ENCODE measurements around the gene PRKAR1A. TPM values are rescaled to one million over a fixed set of nuclear protein-coding genes. Genes with fewer than 3 reads are reported as not detected.

Gene PRKAR1A
- total RNA-seq, 2 donors from 2014 or later = 296 to 409 TPM

DNA sequence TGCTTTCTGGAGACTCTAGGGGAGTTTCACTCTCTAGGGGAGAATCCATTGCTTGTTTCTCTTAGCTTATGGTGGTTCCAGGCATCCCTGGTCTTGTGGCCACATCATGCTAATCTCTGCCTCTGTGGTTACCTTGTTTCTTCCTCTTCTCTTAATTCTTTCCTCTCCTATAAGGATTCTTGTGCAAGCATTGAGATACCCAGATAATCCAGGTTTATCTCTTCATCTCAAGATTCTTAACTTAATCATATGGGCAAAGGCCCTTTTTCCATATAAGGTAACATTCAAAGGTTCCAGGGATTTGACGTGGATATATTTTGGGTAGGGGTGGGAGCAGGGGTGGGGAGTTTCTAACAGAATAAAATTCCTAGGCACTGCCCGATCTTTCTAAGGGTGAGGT lies 56.4 kb downstream of the PRKAR1A start:
- no peaks in the 10 kb centered on the region for H3K36me3 ChIP-seq

DNA sequence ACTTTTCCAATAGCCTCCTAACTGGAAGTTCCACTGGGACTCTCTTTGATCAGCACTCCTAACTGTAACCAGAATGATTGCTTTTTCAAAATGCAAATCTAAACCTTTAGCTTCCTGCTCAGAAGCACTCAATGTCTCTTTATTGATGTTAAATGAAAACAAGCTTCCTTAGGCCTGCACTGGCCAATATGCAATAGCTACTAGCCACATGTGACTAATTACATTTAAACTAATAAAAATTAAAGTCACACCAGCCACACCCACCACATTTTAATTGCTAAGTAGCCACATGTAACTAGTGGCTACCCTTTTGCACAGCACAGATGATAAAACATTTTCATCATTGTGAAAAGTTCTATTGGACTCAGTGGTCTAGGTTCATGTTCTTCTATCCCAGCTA lies 57.1 kb downstream of the PRKAR1A start:
- H3K27ac ChIP-seq = no peak overlapping the region
- intact Hi-C loops (cut with DNase I) = no loop called here

More for the DNA sequence above, 56.4 kb downstream of the PRKAR1A start:
- Histone ChIP-seq H3K27ac (no peak overlapping the region), H3K4me3 (no peak overlapping the region), H3K9me3 (no peaks in the 10 kb centered on the region), H3K27me3 (replicated peaks; ENCODE audit: insufficient read depth) (no peaks in the 10 kb centered on the region), H3K4me1 (replicated peaks) (no peaks in the 10 kb centered on the region)
- intact Hi-C loops (cut with DNase I) = no loop called here
- no peak for DNase-seq (ENCODE audit: low spot score)
- TF ChIP-seq POLR2AphosphoS5 (IDR thresholded peaks at IDR 0.05) = no peak
- TF ChIP-seq, protein P1, sequence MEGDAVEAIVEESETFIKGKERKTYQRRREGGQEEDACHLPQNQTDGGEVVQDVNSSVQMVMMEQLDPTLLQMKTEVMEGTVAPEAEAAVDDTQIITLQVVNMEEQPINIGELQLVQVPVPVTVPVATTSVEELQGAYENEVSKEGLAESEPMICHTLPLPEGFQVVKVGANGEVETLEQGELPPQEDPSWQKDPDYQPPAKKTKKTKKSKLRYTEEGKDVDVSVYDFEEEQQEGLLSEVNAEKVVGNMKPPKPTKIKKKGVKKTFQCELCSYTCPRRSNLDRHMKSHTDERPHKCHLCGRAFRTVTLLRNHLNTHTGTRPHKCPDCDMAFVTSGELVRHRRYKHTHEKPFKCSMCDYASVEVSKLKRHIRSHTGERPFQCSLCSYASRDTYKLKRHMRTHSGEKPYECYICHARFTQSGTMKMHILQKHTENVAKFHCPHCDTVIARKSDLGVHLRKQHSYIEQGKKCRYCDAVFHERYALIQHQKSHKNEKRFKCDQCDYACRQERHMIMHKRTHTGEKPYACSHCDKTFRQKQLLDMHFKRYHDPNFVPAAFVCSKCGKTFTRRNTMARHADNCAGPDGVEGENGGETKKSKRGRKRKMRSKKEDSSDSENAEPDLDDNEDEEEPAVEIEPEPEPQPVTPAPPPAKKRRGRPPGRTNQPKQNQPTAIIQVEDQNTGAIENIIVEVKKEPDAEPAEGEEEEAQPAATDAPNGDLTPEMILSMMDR (IDR thresholded peaks at IDR 0.05) = no peak
- no peak for TF ChIP-seq POLR2A (IDR thresholded peaks at IDR 0.05)
- WGBS = 70% methylated on average over 2 of the region's 2 CpGs

DNA sequence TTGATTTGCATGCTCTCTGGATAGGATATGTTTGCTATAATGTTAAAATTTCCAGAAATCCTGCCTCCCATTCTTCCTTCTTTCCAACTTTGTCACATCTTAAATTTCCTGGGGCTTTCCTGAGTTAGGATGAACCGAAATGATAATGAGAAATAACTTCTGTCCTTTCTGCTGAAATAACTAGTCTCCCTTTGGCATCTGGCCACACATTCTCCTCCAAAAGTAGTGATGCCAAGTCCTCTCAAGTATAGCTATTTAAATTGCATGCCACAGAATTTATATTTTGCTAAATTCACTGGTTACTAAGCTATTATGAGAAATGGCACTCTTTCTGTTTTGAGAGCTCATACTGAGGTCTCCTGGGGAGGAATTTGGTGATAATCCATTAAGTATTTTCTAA lies 58.3 kb downstream of the PRKAR1A start:
- no peak for TF ChIP-seq POLR2AphosphoS5 (IDR thresholded peaks at IDR 0.05)
- TF ChIP-seq, protein P1 (IDR thresholded peaks at IDR 0.05) = no peak
- TF ChIP-seq POLR2A (IDR thresholded peaks at IDR 0.05) = no peak
- Histone ChIP-seq H3K9me3 (no peaks in the 10 kb centered on the region), H3K4me1 (replicated peaks) (no peaks in the 10 kb centered on the region), H3K4me3 (no peak overlapping the region), H3K27ac (no peak overlapping the region), H3K36me3 (no peaks in the 10 kb centered on the region), H3K27me3 (replicated peaks; ENCODE audit: insufficient read depth) (no peaks in the 10 kb centered on the region)
- intact Hi-C loops (cut with DNase I) = no loop called here
- 63% methylated on average over 1 of the region's 1 CpG for WGBS
- no peak for DNase-seq (ENCODE audit: low spot score)

More for the DNA sequence above, 57.1 kb downstream of the PRKAR1A start:
- Histone ChIP-seq H3K9me3 (no peaks in the 10 kb centered on the region), H3K36me3 (no peaks in the 10 kb centered on the region), H3K4me3 (no peak overlapping the region), H3K4me1 (replicated peaks) (no peaks in the 10 kb centered on the region), H3K27me3 (replicated peaks; ENCODE audit: insufficient read depth) (no peaks in the 10 kb centered on the region)
- TF ChIP-seq POLR2A (IDR thresholded peaks at IDR 0.05) (no peak), POLR2AphosphoS5 (IDR thresholded peaks at IDR 0.05) (no peak)
- TF ChIP-seq, protein P1 (IDR thresholded peaks at IDR 0.05) = no peak
- DNase-seq (ENCODE audit: low spot score) = no peak

DNA sequence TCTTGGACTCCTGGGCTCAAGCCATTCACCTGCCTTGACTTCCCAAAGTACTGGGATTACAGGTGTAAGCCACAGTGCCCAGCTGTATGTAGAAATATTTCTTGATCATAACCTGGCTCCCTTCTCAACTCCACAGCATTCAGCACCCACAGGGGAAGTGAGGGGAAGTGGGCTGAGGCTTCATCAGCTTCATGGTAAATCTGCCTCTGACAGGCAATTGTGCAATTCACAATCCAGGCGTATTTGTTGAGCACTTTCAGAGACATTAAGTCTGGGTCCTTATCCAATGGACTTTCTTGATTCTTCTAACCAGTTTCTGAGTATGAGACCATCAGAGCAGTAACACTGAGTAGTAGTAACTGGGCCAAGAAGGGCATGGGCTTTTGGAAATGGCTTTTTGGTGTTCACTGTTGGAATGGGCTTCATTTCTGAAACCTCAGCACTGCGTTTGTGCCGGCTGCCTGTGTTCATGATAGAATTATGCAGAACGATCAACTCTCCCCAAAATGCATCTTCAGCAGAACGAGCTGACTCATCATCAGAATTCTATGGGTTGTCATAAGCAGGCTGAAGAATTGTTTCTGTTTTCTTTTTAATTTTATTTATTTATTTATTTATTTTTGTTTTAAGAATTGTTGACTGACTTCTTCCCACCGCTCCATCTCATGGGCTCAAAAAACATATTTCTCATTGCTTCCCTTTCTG lies 60.1 kb downstream of the PRKAR1A start:
- TF ChIP-seq POLR2A (IDR thresholded peaks at IDR 0.05) (no peak), POLR2AphosphoS5 (IDR thresholded peaks at IDR 0.05) (no peak)
- TF ChIP-seq, protein P1 (IDR thresholded peaks at IDR 0.05) = no peak
- no peak overlapping the region for H3K4me3 ChIP-seq
- H3K9me3 ChIP-seq = no peaks in the 10 kb centered on the region
- intact Hi-C loops (cut with DNase I) = no loop called here
- no peak for DNase-seq (ENCODE audit: low spot score)
- no peaks in the 10 kb centered on the region for H3K27me3 ChIP-seq (replicated peaks; ENCODE audit: insufficient read depth)
- H3K4me1 ChIP-seq (replicated peaks) = no peaks in the 10 kb centered on the region
- H3K27ac ChIP-seq = no peak overlapping the region
- no peaks in the 10 kb centered on the region for H3K36me3 ChIP-seq
- 96% methylated on average over 6 of the region's 6 CpGs for WGBS

DNA sequence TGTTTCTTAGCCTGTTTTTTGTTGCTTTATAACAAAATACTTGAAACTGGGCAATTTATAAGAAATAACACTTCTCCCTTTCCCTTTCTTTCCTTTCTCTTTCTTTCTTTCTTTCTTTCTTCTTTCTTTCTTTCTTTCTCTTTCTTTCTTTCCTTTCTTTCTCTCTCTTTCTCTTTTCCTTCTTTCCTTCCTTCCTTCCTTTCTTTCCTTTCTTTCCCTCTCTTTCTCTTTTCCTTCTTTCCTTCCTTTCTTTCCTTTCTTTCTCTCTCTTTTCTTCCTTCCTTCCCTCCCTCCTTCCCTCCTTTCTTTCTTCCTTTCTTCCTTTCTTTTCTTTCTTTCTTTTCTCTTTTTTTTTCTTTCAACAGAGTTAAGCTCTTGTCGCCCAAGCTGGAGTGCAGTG lies 61.1 kb downstream of the PRKAR1A start:
- Histone ChIP-seq H3K36me3 (no peaks in the 10 kb centered on the region), H3K27me3 (replicated peaks; ENCODE audit: insufficient read depth) (no peaks in the 10 kb centered on the region), H3K27ac (no peak overlapping the region), H3K4me3 (no peak overlapping the region), H3K9me3 (no peaks in the 10 kb centered on the region), H3K4me1 (replicated peaks) (no peaks in the 10 kb centered on the region)
- TF ChIP-seq POLR2AphosphoS5 (IDR thresholded peaks at IDR 0.05) (no peak), POLR2A (IDR thresholded peaks at IDR 0.05) (no peak)
- TF ChIP-seq, protein P1 (IDR thresholded peaks at IDR 0.05) = no peak
- intact Hi-C loops (cut with DNase I) = no loop called here
- no peak for DNase-seq (ENCODE audit: low spot score)
- WGBS = 97% methylated on average over 1 of the region's 1 CpG

All from prostate gland (tissue), 2 donors.